Measurements from ENCODE around the gene UBE2E1.
"Not testable (repeated sequence)": the region's sequence is repeated elsewhere in the genome, so short reads cannot be mapped to it uniquely, and the experiment has no call there.

The UBE2E1 gene

GRCh38 chr3:23835802-23836201, 30.0 kb downstream of the UBE2E1 start:
- no peaks in the 10 kb centered on the region for H3K36me3 ChIP-seq (ENCODE audit: insufficient read depth, low read length)
- no peak overlapping the region for H3K9ac ChIP-seq (ENCODE audit: low read length)
- H3K4me3 ChIP-seq (ENCODE audit: low read depth in 1 of 2, low read length in 2 of 2) = no peak overlapping the region
- no peaks in the 10 kb centered on the region for H3K9me3 ChIP-seq (ENCODE audit: low read length)
- H3K27me3 ChIP-seq (ENCODE audit: control insufficient read depth in 1 of 2, insufficient read depth in 2 of 2, low read length in 2 of 2) = no peaks in the 10 kb centered on the region
- peaks cover 22% of the 10 kb centered on the region for H3K4me1 ChIP-seq (ENCODE audit: insufficient read depth, low read length)
- H3K27ac ChIP-seq (ENCODE audit: low read depth, low read length) = no peak overlapping the region

DNA sequence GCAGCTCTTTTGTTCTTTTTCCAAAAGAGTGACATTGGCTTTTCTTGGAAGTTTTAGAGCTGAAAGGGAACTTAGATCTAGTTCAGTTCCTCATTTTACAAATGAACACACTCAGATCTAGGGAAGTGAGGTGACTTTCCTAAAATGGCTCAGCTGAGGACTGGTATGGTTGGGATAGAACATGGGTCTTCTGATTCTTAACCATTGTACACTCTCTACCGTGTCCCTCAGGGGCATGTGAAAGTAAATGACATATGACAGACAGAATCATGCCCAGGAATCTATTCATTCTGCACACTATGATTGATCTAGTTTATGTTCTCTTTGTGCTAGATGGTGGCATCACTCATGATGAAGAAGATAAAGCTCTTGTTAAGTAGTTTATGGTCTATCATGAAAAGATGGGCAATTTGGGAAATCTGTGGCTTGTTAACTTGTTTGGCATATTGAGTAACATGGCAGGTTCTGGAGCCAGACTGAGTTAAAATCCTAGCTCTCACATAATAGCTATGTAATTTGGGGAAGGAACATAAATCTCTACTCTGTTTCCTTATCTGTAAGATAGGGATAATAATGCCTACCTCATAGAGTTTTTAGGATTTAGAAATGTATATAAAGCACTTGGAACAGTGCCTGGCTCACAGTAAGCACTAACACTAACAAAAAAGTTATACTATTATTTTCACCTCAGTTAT, 30.9 kb downstream of the UBE2E1 start:
- Histone ChIP-seq H3K9ac (ENCODE audit: low read length) (no peak overlapping the region), H3K4me1 (ENCODE audit: insufficient read depth, low read length) (peaks cover 22% of the 10 kb centered on the region), H3K4me3 (ENCODE audit: low read depth in 1 of 2, low read length in 2 of 2) (no peak overlapping the region), H3K36me3 (ENCODE audit: insufficient read depth, low read length) (no peaks in the 10 kb centered on the region), H3K27me3 (ENCODE audit: control insufficient read depth in 1 of 2, insufficient read depth in 2 of 2, low read length in 2 of 2) (no peaks in the 10 kb centered on the region), H3K27ac (ENCODE audit: low read depth, low read length) (no peak overlapping the region), H3K9me3 (ENCODE audit: low read length) (no peaks in the 10 kb centered on the region)

- Histone ChIP-seq H3K36me3 (ENCODE audit: insufficient read depth, low read length) (no peaks in the 10 kb centered on the region), H3K4me3 (ENCODE audit: low read depth in 1 of 2, low read length in 2 of 2) (no peak overlapping the region), H3K27ac (ENCODE audit: low read depth, low read length) (no peak overlapping the region), H3K9ac (ENCODE audit: low read length) (no peak overlapping the region), H3K27me3 (ENCODE audit: control insufficient read depth in 1 of 2, insufficient read depth in 2 of 2, low read length in 2 of 2) (no peaks in the 10 kb centered on the region), H3K9me3 (ENCODE audit: low read length) (no peaks in the 10 kb centered on the region), H3K4me1 (ENCODE audit: insufficient read depth, low read length) (peaks cover 22% of the 10 kb centered on the region)
Measured at GRCh38 chr3:23837286-23837685, 31.5 kb downstream of the UBE2E1 start.

DNA sequence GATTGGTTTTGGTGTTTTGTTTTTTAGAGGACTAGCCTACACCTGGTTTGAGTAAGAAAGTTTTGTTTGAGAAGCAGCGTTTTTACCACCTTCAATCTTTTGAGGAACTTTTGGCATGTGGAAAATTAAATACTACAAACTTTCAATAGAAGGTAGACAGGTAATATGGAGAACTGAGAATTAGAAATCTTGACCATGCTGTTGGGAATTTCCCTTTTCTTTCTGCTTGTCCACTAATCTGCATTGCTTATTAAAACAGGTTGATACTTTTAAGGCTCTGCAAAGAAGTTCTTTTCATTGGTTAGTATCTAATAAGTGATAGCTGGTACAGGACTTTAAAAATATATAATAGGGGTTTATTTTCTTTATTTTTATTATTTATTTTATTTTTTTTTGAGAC, 31.9 kb downstream of the UBE2E1 start:
- Histone ChIP-seq H3K36me3 (ENCODE audit: insufficient read depth, low read length) (no peaks in the 10 kb centered on the region), H3K27me3 (ENCODE audit: control insufficient read depth in 1 of 2, insufficient read depth in 2 of 2, low read length in 2 of 2) (no peaks in the 10 kb centered on the region), H3K9me3 (ENCODE audit: low read length) (no peaks in the 10 kb centered on the region), H3K4me3 (ENCODE audit: low read depth in 1 of 2, low read length in 2 of 2) (no peak overlapping the region), H3K27ac (ENCODE audit: low read depth, low read length) (no peak overlapping the region), H3K9ac (ENCODE audit: low read length) (no peak overlapping the region), H3K4me1 (ENCODE audit: insufficient read depth, low read length) (peaks cover 22% of the 10 kb centered on the region)

DNA sequence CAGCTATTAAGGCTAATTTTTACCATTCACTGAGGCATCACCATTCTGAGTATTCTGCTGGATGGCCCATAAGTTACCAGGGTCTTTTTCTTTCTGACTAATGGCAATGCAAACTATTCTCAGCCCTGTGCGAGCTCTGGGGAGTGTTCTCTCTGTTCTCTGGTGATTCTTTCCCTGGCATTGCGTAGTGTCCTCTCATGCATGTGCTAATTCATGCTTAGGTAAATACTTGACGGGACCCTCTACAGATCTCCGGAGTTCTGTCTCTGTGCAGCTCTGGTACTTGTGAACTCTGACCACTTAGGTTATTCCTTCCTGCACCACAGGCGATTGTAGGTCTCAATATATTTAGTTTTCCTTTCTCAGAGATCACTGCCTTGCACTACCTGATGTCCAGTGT, 34.8 kb downstream of the UBE2E1 start:
- Histone ChIP-seq H3K9ac (ENCODE audit: low read length) (no peak overlapping the region), H3K4me1 (ENCODE audit: insufficient read depth, low read length) (peaks cover 22% of the 10 kb centered on the region), H3K9me3 (ENCODE audit: low read length) (no peaks in the 10 kb centered on the region), H3K27me3 (ENCODE audit: control insufficient read depth in 1 of 2, insufficient read depth in 2 of 2, low read length in 2 of 2) (no peaks in the 10 kb centered on the region), H3K36me3 (ENCODE audit: insufficient read depth, low read length) (no peaks in the 10 kb centered on the region), H3K4me3 (ENCODE audit: low read depth in 1 of 2, low read length in 2 of 2) (no peak overlapping the region), H3K27ac (ENCODE audit: low read depth, low read length) (no peak overlapping the region)

DNA sequence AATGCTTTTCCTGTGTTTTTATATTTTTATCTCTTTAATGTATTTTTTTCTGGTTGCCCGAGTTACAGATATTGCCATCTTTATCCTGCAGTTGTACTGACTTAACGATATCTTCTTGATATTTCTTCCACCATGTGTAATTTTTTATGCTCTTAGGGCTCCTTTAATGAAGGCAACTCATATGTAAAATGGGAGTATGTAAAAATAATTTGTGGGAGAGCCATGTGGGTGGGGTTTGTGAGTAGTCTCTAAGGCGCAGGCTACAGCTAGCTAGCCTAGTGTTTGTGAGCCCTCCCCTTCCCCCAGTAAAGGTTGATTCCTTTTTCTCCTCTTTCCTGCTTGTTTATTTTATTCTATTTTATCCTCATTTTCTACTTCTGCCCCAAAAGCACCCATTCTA, 38.1 kb downstream of the UBE2E1 start:
- Histone ChIP-seq H3K9ac (ENCODE audit: low read length) (no peak overlapping the region), H3K4me3 (ENCODE audit: low read depth in 1 of 2, low read length in 2 of 2) (no peak overlapping the region), H3K27ac (ENCODE audit: low read depth, low read length) (no peak overlapping the region), H3K9me3 (ENCODE audit: low read length) (no peaks in the 10 kb centered on the region), H3K36me3 (ENCODE audit: insufficient read depth, low read length) (no peaks in the 10 kb centered on the region), H3K27me3 (ENCODE audit: control insufficient read depth in 1 of 2, insufficient read depth in 2 of 2, low read length in 2 of 2) (no peaks in the 10 kb centered on the region), H3K4me1 (ENCODE audit: insufficient read depth, low read length) (no peaks in the 10 kb centered on the region)

- no peaks in the 10 kb centered on the region for H3K4me1 ChIP-seq (ENCODE audit: insufficient read depth, low read length)
- no peaks in the 10 kb centered on the region for H3K36me3 ChIP-seq (ENCODE audit: insufficient read depth, low read length)
- no peak overlapping the region for H3K27ac ChIP-seq (ENCODE audit: low read depth, low read length)
- no peak overlapping the region for H3K4me3 ChIP-seq (ENCODE audit: low read depth in 1 of 2, low read length in 2 of 2)
- H3K9me3 ChIP-seq (ENCODE audit: low read length) = no peaks in the 10 kb centered on the region
- H3K9ac ChIP-seq (ENCODE audit: low read length) = no peak overlapping the region
- H3K27me3 ChIP-seq (ENCODE audit: control insufficient read depth in 1 of 2, insufficient read depth in 2 of 2, low read length in 2 of 2) = no peaks in the 10 kb centered on the region
Measured at GRCh38 chr3:23845326-23846216, 39.8 kb downstream of the UBE2E1 start.

- H3K9me3 ChIP-seq (ENCODE audit: low read length); H3K36me3 ChIP-seq (ENCODE audit: insufficient read depth, low read length); H3K9ac ChIP-seq (ENCODE audit: low read length); H3K27ac ChIP-seq (ENCODE audit: low read depth, low read length); H3K27me3 ChIP-seq (ENCODE audit: control insufficient read depth in 1 of 2, insufficient read depth in 2 of 2, low read length in 2 of 2); H3K4me1 ChIP-seq (ENCODE audit: insufficient read depth, low read length); H3K4me3 ChIP-seq (ENCODE audit: low read depth in 1 of 2, low read length in 2 of 2): not testable (repeated sequence)
Measured at GRCh38 chr3:23849462-23849861, 43.7 kb downstream of the UBE2E1 start.

DNA sequence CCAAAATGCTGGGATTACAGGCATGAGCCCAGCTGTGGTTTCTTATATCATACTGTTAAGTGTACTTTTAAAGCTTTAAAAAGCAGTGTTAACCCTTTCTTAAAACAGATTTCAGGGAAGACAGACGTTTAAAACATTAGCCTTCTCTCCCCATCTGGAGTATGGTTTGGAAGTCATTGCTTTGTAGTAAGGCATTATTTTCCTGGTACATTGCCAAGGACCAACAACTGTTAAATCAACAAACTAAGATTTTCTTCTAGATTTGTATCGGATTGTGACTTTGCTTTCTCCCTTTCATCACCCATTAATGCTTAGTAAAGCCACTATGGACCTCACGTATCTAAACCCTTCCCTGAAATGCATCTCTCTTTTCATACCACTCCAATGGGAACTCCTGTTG, 50.5 kb downstream of the UBE2E1 start:
- peaks cover 24% of the 10 kb centered on the region for H3K4me1 ChIP-seq (ENCODE audit: insufficient read depth, low read length)
- H3K36me3 ChIP-seq (ENCODE audit: insufficient read depth, low read length) = no peaks in the 10 kb centered on the region
- H3K4me3 ChIP-seq (ENCODE audit: low read depth in 1 of 2, low read length in 2 of 2) = no peak overlapping the region
- no peaks in the 10 kb centered on the region for H3K9me3 ChIP-seq (ENCODE audit: low read length)
- H3K9ac ChIP-seq (ENCODE audit: low read length) = no peak overlapping the region
- H3K27ac ChIP-seq (ENCODE audit: low read depth, low read length) = no peak overlapping the region
- H3K27me3 ChIP-seq (ENCODE audit: control insufficient read depth in 1 of 2, insufficient read depth in 2 of 2, low read length in 2 of 2) = no peaks in the 10 kb centered on the region

DNA sequence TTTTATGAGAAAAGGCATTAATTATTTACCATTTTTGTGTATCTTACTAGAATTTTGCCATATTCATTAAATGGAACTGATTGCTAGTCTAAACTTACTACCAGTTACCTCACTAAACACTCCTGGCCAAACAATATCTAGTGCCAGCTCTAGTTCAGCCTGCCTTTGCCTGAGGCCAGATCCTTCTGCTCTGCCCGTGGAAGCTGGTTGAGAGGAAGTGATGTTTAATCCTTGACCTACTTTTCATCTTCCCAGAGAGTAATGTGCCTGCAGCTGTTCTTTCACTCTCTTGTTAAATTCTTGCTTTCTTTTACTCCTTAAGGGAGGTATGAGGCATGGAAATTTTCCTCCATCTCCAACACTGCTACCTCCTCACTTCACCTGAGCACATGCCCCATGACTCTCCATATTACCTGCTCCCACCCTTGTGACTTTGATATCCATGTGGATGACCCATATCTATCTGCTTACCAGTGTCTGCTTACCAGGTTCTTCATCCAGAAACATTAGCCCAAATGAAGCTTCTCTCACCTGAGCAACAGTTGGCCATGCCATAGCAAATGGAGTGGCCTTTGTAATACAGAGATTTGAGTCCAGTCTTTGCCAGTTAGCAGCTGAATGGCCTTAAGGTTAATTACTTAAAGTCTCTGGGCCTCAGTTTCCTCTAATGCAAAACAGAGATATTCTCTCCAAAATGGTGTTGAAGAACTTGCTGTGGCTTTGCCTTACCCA, 53.4 kb downstream of the UBE2E1 start:
- Histone ChIP-seq H3K4me3 (ENCODE audit: low read depth in 1 of 2, low read length in 2 of 2) (no peak overlapping the region), H3K4me1 (ENCODE audit: insufficient read depth, low read length) (peaks cover 24% of the 10 kb centered on the region), H3K9ac (ENCODE audit: low read length) (no peak overlapping the region), H3K9me3 (ENCODE audit: low read length) (no peaks in the 10 kb centered on the region), H3K27ac (ENCODE audit: low read depth, low read length) (peak overlapping the region; percentile 32), H3K36me3 (ENCODE audit: insufficient read depth, low read length) (no peaks in the 10 kb centered on the region), H3K27me3 (ENCODE audit: control insufficient read depth in 1 of 2, insufficient read depth in 2 of 2, low read length in 2 of 2) (no peaks in the 10 kb centered on the region)

DNA sequence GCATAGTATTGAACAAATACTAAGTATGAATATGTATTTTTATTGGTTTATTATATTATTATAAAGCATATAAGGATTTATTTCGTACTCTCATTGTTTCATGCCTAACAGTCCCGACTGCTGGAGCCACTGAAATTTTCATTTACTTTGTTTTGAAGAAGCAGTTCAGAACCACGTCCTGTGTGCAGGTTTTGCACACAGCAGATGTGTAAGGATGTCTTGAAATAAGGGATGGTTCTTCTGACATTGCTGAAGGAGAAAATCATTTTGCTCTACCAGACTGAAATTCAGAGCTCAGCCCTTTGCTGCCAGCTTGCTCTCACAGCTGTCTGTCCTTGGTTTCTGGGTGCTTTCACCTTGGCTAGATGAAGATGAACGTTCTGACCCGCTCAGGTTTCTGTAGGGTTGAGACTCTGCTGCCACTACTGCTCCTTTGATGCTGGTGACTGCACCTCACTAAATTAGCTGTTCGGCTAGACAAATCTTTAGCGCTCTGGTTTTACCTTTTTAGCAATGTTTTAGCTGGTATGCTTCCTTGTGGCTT, 54.2 kb downstream of the UBE2E1 start:
- H3K27me3 ChIP-seq (ENCODE audit: control insufficient read depth in 1 of 2, insufficient read depth in 2 of 2, low read length in 2 of 2) = no peaks in the 10 kb centered on the region
- peaks cover 27% of the 10 kb centered on the region for H3K4me1 ChIP-seq (ENCODE audit: insufficient read depth, low read length)
- H3K9me3 ChIP-seq (ENCODE audit: low read length) = no peaks in the 10 kb centered on the region
- no peak overlapping the region for H3K9ac ChIP-seq (ENCODE audit: low read length)
- H3K36me3 ChIP-seq (ENCODE audit: insufficient read depth, low read length) = no peaks in the 10 kb centered on the region
- no peak overlapping the region for H3K27ac ChIP-seq (ENCODE audit: low read depth, low read length)
- H3K4me3 ChIP-seq (ENCODE audit: low read depth in 1 of 2, low read length in 2 of 2) = no peak overlapping the region
